Subcutaneous abdominal adipose tissue (tissue), 5 donors: ENCODE data around the gene VSTM4.
A peak's percentile ranks its signal among the peaks of the same experiment; 100 is the strongest.

Experiments
- H3K27ac ChIP-seq: one replicate; pipeline ENCODE4 v1.7.0; 2013; ENCODE audit warnings: low read depth, mild to moderate bottlenecking, inconsistent platforms, low read length, moderate library complexity
- H3K27me3 ChIP-seq, 5 donors: one replicate each; pipeline ENCODE4 v1.7.0; 2013; ENCODE audit warnings: low read length in 5 of 5, inconsistent platforms in 1 of 5; ENCODE audit not compliant: control insufficient read depth in 5 of 5, insufficient read depth in 4 of 5
- H3K36me3 ChIP-seq, 5 donors: one replicate each; pipeline ENCODE4 v1.7.0; 2013; ENCODE audit warnings: low read length in 5 of 5; ENCODE audit not compliant: control insufficient read depth in 5 of 5, insufficient read depth in 5 of 5
- H3K4me1 ChIP-seq, 5 donors: one replicate each; pipeline ENCODE4 v1.7.0; 2013; ENCODE audit warnings: low read length in 5 of 5, mild to moderate bottlenecking in 3 of 5, moderate library complexity in 1 of 5; ENCODE audit not compliant: control insufficient read depth in 5 of 5, insufficient read depth in 5 of 5
- H3K4me3 ChIP-seq, 5 donors: one replicate each; pipeline ENCODE4 v1.7.0; 2013; ENCODE audit warnings: low read length in 5 of 5, low read depth in 1 of 5
- H3K9ac ChIP-seq, 5 donors: one replicate each; pipeline ENCODE4 v1.7.0; 2013; ENCODE audit warnings: low read length in 5 of 5, mild to moderate bottlenecking in 4 of 5, moderate library complexity in 3 of 5
- H3K9me3 ChIP-seq, 5 donors: one replicate each; pipeline ENCODE4 v1.7.0; 2013; ENCODE audit warnings: low read length in 5 of 5; ENCODE audit not compliant: control insufficient read depth in 5 of 5
- donor health status: healthy.
- donor health status: healthy.
- donor health status: healthy.
- donor health status: healthy.
- donor health status: healthy.

The VSTM4 gene

DNA sequence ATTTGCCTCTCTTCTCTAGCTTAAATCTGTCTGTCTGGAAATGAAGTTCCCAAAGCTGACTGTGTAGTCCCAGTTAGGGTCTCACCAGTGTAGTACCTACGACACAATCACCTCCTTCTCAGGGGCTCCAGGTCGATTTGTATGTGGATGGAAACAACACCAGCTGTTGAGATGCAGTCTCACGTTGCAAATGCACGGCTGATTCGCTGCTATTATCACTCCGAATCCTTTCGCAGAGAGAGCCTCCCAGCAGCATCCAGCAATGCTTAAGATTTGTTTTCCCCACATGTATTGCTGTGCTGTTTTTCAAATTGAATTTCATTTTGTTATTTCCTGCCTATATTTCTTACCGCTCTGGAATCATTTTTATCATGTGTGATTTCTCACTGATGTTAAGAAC lies 16.3 kb downstream of the VSTM4 start:
- Histone ChIP-seq H3K36me3 (peaks cover 0 to 6% (median 0%) of the 10 kb centered on the region in 5 donors), H3K27me3 (no peaks in the 10 kb centered on the region), H3K27ac (no peak overlapping the region), H3K9ac (no peak overlapping the region), H3K4me1 (peaks cover 7 to 31% (median 26%) of the 10 kb centered on the region in 5 donors), H3K9me3 (peaks cover 0 to 5% (median 0%) of the 10 kb centered on the region in 5 donors), H3K4me3 (no peak overlapping the region)

- no peak overlapping the region for H3K9ac ChIP-seq
- no peaks in the 10 kb centered on the region for H3K27me3 ChIP-seq
- peaks cover 0 to 4% (median 0%) of the 10 kb centered on the region in 5 donors for H3K36me3 ChIP-seq
- peaks cover 0 to 5% (median 0%) of the 10 kb centered on the region in 5 donors for H3K9me3 ChIP-seq
- no peak overlapping the region for H3K27ac ChIP-seq
- no peak overlapping the region for H3K4me3 ChIP-seq
- H3K4me1 ChIP-seq, result peaks cover 7 to 33% (median 26%) of the 10 kb centered on the region in 5 donors
These were observed 18.4 kb downstream of the VSTM4 start for GRCh38 chr10:49096890-49097445.

DNA sequence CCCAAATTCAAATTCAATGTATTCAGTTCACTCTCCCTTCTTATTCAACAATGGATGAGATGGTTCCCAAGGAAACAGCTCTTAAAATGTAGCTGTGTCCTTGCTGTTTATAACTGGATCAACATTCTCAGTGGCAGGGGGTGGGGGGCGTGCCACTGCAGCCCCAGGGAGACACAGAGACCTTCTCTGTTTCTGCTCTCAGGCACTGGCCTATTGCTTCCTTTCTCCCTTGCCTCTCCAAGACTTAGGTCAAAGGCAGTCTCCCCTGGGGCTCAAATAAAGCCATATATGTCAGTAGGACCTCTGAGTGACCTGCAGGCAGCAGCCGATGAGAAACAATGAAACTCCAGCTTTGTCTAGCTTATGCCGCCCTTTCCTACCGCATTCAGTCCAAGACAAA lies 20.7 kb downstream of the VSTM4 start:
- H3K27me3 ChIP-seq, result no peaks in the 10 kb centered on the region
- peaks cover 11 to 40% (median 33%) of the 10 kb centered on the region in 5 donors for H3K4me1 ChIP-seq
- peaks cover 0 to 4% (median 0%) of the 10 kb centered on the region in 5 donors for H3K36me3 ChIP-seq
- no peak overlapping the region for H3K9ac ChIP-seq
- H3K4me3 ChIP-seq, result peak overlapping the region in 1 of 5 donors; percentile 18
- peaks cover 0 to 5% (median 0%) of the 10 kb centered on the region in 5 donors for H3K9me3 ChIP-seq
- H3K27ac ChIP-seq, result no peak overlapping the region

- H3K27me3 ChIP-seq, result no peaks in the 10 kb centered on the region
- peaks cover 11 to 41% (median 36%) of the 10 kb centered on the region in 5 donors for H3K4me1 ChIP-seq
- no peak overlapping the region for H3K27ac ChIP-seq
- no peak overlapping the region for H3K4me3 ChIP-seq
- H3K36me3 ChIP-seq, result peaks cover 0 to 4% (median 0%) of the 10 kb centered on the region in 5 donors
- H3K9me3 ChIP-seq, result peaks cover 0 to 5% (median 0%) of the 10 kb centered on the region in 5 donors
- no peak overlapping the region for H3K9ac ChIP-seq
These were observed 21.4 kb downstream of the VSTM4 start for GRCh38 chr10:49093922-49094321.

DNA sequence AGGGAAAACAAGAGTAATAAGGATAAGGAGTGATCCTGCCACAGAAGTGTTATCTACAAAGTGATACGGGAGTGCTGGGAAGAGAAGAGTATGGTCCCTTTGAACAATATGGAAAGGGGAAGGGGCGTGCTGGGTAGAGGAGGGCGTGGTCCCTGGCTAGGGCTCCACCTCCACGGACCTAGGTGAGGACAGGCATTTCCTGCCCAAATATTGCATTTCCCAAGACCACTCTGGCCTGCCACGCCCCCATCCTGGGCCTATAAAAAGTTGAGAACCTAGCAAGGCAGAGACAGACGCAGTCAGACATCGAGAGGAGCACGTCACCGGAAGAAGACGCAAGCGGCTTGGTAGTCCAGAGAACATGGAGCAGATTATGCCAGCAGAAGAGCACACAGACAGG lies 22.8 kb downstream of the VSTM4 start:
- Histone ChIP-seq H3K9ac (no peak overlapping the region), H3K27me3 (no peaks in the 10 kb centered on the region), H3K4me1 (peaks cover 11 to 41% (median 36%) of the 10 kb centered on the region in 5 donors), H3K36me3 (no peaks in the 10 kb centered on the region), H3K27ac (no peak overlapping the region), H3K4me3 (no peak overlapping the region), H3K9me3 (peaks cover 0 to 5% (median 0%) of the 10 kb centered on the region in 5 donors)

- Histone ChIP-seq H3K4me3 (no peak overlapping the region), H3K4me1 (peaks cover 11 to 41% (median 36%) of the 10 kb centered on the region in 5 donors), H3K9me3 (peaks cover 0 to 7% (median 5%) of the 10 kb centered on the region in 5 donors), H3K27me3 (no peaks in the 10 kb centered on the region), H3K9ac (no peak overlapping the region), H3K27ac (no peak overlapping the region), H3K36me3 (no peaks in the 10 kb centered on the region)
These were observed 23.7 kb downstream of the VSTM4 start for GRCh38 chr10:49091450-49092210.

- Histone ChIP-seq H3K27me3 (no peaks in the 10 kb centered on the region), H3K4me1 (peaks cover 11 to 41% (median 36%) of the 10 kb centered on the region in 5 donors), H3K36me3 (peaks cover 0 to 6% (median 0%) of the 10 kb centered on the region in 5 donors), H3K27ac (no peak overlapping the region), H3K9me3 (peaks cover 0 to 7% (median 5%) of the 10 kb centered on the region in 5 donors), H3K4me3 (no peak overlapping the region), H3K9ac (no peak overlapping the region)
These were observed 24.5 kb downstream of the VSTM4 start for GRCh38 chr10:49090696-49091380.

- H3K27ac ChIP-seq, result no peak overlapping the region
- peaks cover 0 to 7% (median 0%) of the 10 kb centered on the region in 5 donors for H3K36me3 ChIP-seq
- peaks cover 8 to 37% (median 30%) of the 10 kb centered on the region in 5 donors for H3K4me1 ChIP-seq
- no peaks in the 10 kb centered on the region for H3K27me3 ChIP-seq
- peaks cover 0 to 7% (median 3%) of the 10 kb centered on the region in 5 donors for H3K9me3 ChIP-seq
- no peak overlapping the region for H3K9ac ChIP-seq
- peak overlapping the region in 1 of 5 donors; percentile 12 for H3K4me3 ChIP-seq
These were observed 25.1 kb downstream of the VSTM4 start for GRCh38 chr10:49090189-49090575.

- H3K4me1 ChIP-seq, result peaks cover 8 to 32% (median 30%) of the 10 kb centered on the region in 5 donors
- H3K27ac ChIP-seq, result no peak overlapping the region
- no peak overlapping the region for H3K9ac ChIP-seq
- peaks cover 0 to 7% (median 3%) of the 10 kb centered on the region in 5 donors for H3K9me3 ChIP-seq
- no peaks in the 10 kb centered on the region for H3K27me3 ChIP-seq
- H3K4me3 ChIP-seq, result no peak overlapping the region
- H3K36me3 ChIP-seq, result peaks cover 0 to 7% (median 4%) of the 10 kb centered on the region in 5 donors
These were observed 25.6 kb downstream of the VSTM4 start for GRCh38 chr10:49089557-49090188.
